ENCODE results near the gene MACROH2A1. TPM values are rescaled to one million over a fixed set of nuclear protein-coding genes. Genes with fewer than 3 reads are reported as not detected.
A peak's percentile ranks its signal among the peaks of the same experiment; 100 is the strongest.

MACROH2A1 gene
- total and polyA plus RNA-seq, 2 donors from 2014 or later = 99.4 to 144 TPM

- Histone ChIP-seq H3K36me3 (ENCODE audit: control insufficient read depth in 2 of 3, insufficient read depth in 3 of 3, low read length in 3 of 3) (no peaks in the 10 kb centered on the region), H3K27me3 (ENCODE audit: control insufficient read depth, insufficient read depth, low read length) (no peaks in the 10 kb centered on the region), H3K9me3 (ENCODE audit: control insufficient read depth in 2 of 3, insufficient read depth in 1 of 3, low read length in 3 of 3) (no peaks in the 10 kb centered on the region), H3K9ac (ENCODE audit: low read length in 3 of 3) (no peak overlapping the region), H3K4me1 (ENCODE audit: control insufficient read depth in 2 of 3, insufficient read depth in 2 of 3, low read depth in 1 of 3, low read length in 3 of 3) (no peaks in the 10 kb centered on the region), H3K27ac (ENCODE audit: low read depth in 2 of 2, low read length in 2 of 2) (no peak overlapping the region), H3K4me3 (ENCODE audit: low read length in 3 of 3) (no peak overlapping the region)
- TF ChIP-seq, protein P1, sequence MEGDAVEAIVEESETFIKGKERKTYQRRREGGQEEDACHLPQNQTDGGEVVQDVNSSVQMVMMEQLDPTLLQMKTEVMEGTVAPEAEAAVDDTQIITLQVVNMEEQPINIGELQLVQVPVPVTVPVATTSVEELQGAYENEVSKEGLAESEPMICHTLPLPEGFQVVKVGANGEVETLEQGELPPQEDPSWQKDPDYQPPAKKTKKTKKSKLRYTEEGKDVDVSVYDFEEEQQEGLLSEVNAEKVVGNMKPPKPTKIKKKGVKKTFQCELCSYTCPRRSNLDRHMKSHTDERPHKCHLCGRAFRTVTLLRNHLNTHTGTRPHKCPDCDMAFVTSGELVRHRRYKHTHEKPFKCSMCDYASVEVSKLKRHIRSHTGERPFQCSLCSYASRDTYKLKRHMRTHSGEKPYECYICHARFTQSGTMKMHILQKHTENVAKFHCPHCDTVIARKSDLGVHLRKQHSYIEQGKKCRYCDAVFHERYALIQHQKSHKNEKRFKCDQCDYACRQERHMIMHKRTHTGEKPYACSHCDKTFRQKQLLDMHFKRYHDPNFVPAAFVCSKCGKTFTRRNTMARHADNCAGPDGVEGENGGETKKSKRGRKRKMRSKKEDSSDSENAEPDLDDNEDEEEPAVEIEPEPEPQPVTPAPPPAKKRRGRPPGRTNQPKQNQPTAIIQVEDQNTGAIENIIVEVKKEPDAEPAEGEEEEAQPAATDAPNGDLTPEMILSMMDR (IDR thresholded peaks at IDR 0.05; ENCODE audit: borderline replicate concordance, extremely low read depth, insufficient read depth) = no peak
- DNase-seq = peak in 3 of 5 donors; percentile 34 to 90 (median 38)
- intact Hi-C loops (cut with DNase I) = no loop called here
- no peak for FAIRE-seq
Measured at GRCh38 chr5:135441350-135441831, 42.4 kb upstream of the MACROH2A1 start.

DNA sequence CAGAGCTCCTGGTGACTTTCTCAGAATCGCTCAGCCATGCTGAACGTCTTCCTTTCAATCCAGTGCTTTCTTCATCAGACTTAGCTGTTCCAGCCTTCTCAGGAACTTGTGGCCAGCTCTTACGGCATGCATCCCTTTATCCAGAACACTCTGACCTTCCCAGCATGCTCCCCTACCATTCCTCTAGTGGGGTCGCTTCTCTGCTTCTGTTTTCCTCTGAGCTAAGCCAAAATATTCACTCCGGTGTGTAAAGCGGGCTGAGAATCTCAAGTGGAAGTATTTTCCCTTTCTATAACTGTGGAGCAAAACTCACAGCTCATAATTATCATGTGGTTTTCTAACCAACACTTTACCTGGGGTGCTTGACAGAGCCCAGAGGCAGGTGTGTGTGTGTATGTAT lies 41.9 kb upstream of the MACROH2A1 start:
- TF ChIP-seq, protein P1 (IDR thresholded peaks at IDR 0.05; ENCODE audit: borderline replicate concordance, extremely low read depth, insufficient read depth) = no peak
- Histone ChIP-seq H3K4me1 (ENCODE audit: control insufficient read depth in 2 of 3, insufficient read depth in 2 of 3, low read depth in 1 of 3, low read length in 3 of 3) (no peaks in the 10 kb centered on the region), H3K27me3 (ENCODE audit: control insufficient read depth, insufficient read depth, low read length) (no peaks in the 10 kb centered on the region), H3K27ac (ENCODE audit: low read depth in 2 of 2, low read length in 2 of 2) (no peak overlapping the region), H3K36me3 (ENCODE audit: control insufficient read depth in 2 of 3, insufficient read depth in 3 of 3, low read length in 3 of 3) (no peaks in the 10 kb centered on the region), H3K9ac (ENCODE audit: low read length in 3 of 3) (no peak overlapping the region), H3K9me3 (ENCODE audit: control insufficient read depth in 2 of 3, insufficient read depth in 1 of 3, low read length in 3 of 3) (no peaks in the 10 kb centered on the region), H3K4me3 (ENCODE audit: low read length in 3 of 3) (no peak overlapping the region)
- no peak for FAIRE-seq
- intact Hi-C loops (cut with DNase I) = no loop called here
- DNase-seq = no peak

DNA sequence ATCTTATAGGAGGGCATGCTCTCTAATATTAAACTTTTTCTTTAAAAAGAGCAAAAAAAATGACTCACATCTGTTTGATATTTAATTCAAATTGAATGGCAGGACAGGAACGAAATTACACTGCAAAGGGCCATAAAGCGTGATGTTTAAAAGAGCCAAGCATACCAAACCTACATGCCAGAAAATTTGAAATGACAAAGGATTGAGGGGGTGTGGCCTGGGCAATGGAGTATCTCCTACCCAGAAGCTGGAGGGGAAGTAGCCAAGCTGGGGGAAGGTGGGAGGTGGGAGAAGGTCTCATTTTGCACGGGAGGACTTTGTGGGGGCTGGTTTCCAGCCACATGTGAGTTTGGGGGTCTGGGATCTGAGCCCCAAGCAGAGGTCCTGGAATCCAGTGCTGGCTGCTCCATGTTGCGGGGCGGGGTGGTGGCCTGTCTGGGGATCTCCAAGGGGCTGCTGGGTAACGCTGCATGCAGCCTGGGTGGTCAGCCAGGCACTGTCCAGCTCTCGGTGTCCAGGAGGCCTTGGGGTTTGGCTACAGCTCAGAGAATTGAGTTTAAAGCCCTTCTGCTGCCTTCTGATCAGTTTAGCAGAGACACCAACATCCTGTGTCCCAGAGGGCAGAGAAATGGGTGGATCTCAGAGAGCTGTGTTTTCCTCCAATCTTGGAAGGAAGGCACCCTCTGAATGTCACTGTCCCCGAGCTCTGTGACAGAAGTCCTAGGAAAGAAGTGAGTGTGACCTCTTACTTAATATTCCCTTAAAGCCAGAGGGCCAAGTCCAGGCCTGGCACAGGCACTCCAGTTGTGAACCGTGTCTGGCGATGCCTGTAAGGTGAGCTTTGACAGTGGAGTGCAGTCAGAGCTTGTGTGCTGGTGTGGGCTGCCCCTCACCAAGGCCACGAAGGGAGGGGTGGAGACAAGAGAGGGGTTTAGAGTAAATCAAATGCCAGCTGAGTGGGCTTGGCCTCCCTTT lies 40.5 kb upstream of the MACROH2A1 start:
- no peak overlapping the region for H3K4me3 ChIP-seq (ENCODE audit: low read length in 3 of 3)
- intact Hi-C loops (cut with DNase I) = no loop called here
- no peaks in the 10 kb centered on the region for H3K36me3 ChIP-seq (ENCODE audit: control insufficient read depth in 2 of 3, insufficient read depth in 3 of 3, low read length in 3 of 3)
- H3K4me1 ChIP-seq (ENCODE audit: control insufficient read depth in 2 of 3, insufficient read depth in 2 of 3, low read depth in 1 of 3, low read length in 3 of 3) = no peaks in the 10 kb centered on the region
- no peak overlapping the region for H3K27ac ChIP-seq (ENCODE audit: low read depth in 2 of 2, low read length in 2 of 2)
- DNase-seq (peak in 2 of 5 donors; percentile 8 to 30), FAIRE-seq (no peak)
- no peak overlapping the region for H3K9ac ChIP-seq (ENCODE audit: low read length in 3 of 3)
- TF ChIP-seq, protein P1 (IDR thresholded peaks at IDR 0.05; ENCODE audit: borderline replicate concordance, extremely low read depth, insufficient read depth) = no peak
- H3K27me3 ChIP-seq (ENCODE audit: control insufficient read depth, insufficient read depth, low read length) = no peaks in the 10 kb centered on the region
- no peaks in the 10 kb centered on the region for H3K9me3 ChIP-seq (ENCODE audit: control insufficient read depth in 2 of 3, insufficient read depth in 1 of 3, low read length in 3 of 3)
